AG04450 (cell line): ENCODE measurements around the gene ENGASE. TPM values are rescaled to one million over a fixed set of nuclear protein-coding genes. Genes with fewer than 3 reads are reported as not detected.
"Not testable (repeated sequence)": the region's sequence is repeated elsewhere in the genome, so short reads cannot be mapped to it uniquely, and the experiment has no call there.

Source experiments
- CTCF ChIA-PET: fragments of 300-600, 350-600 bp; formaldehyde crosslinking; extraction: SDS; loops from one replicate; lab custom pipeline; 2022; ENCODE audit warnings: antibody characterized with exemption, inconsistent platforms; lab: Charles Lee
- POLR2A ChIA-PET: fragments of 350-600 bp; formaldehyde crosslinking; extraction: SDS; loops from one replicate; lab custom pipeline; 2021; ENCODE audit warnings: antibody characterized with exemption, inconsistent platforms; lab: Yijun Ruan, JAX
- DNase-seq: peaks from one replicate; pipeline ENCODE4 v3.0.0-alpha.2; 2011; ENCODE audit warnings: low read depth, low spot score
- H3K27ac ChIP-seq: one replicate; pipeline ENCODE4 v1.5.1; 2012; ENCODE audit warnings: low read depth, low read length, control low read depth
- H3K27me3 ChIP-seq: one replicate; pipeline ENCODE4 v1.6.0; 2012; ENCODE audit warnings: low read length; ENCODE audit not compliant: control insufficient read depth, insufficient read depth
- H3K4me3 ChIP-seq: 2 replicates; pipeline ENCODE4 v1.5.1; 2011; ENCODE audit warnings: mild to moderate bottlenecking, low read depth, low read length, control low read depth
- H3K9me3 ChIP-seq: 2 replicates; pipeline ENCODE4 v1.5.1; 2012; ENCODE audit warnings: low read length; ENCODE audit not compliant: control insufficient read depth, insufficient read depth
- polyA plus RNA-seq: library from polyadenylated mRNA; depleted of rRNA; stranded (reverse); fragments of >200 nt; gene quantifications from 2 replicates; pipeline ENCODE4 v1.2.3, GENCODE V29; 2011
- TF ChIP-seq, protein P1 (sequence below): IDR thresholded peaks from 2 replicates; pipeline ENCODE4 v1.5.1; 2011; ENCODE audit warnings: low read depth, low read length, control low read depth, inconsistent platforms

Gene ENGASE
- polyA plus RNA-seq, 1 experiment, result 5.9 TPM

DNA sequence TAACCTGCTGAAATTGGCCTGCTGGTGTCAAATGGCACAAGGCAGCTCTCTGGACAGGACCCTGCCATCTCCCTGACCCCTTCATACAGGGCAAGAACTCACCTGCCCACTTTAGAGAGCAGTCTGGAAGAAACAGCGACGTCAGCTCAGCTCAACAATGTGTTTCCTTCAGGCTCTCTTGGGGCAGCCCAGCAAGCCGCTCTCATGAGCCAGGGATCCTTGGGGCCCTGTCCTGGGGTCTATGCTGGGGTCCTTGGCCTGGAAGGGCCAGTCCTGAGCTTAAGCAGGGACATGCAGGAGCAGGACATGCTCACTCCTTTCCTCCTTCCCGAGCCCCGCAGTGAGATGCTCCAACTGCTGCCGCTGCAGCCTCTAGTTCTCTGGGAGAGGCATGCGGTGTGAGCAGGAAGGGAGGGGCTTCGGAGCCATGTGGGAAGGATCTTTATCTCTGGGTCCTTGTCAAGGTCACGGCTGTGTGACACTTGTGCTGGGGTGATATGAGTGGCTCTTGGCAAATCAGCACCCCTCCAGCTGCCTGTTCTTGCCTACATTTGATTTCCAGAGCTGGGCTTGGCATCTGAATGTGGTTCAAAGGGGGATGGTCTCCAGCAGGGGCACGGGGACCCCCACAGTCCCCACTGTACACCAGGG, 47.2 kb upstream of the ENGASE start:
- POLR2A ChIA-PET, result interaction anchor here (2.1 kb wide), 1 partner anchor 9 kb away, joined by 15 read pairs; no protein-coding TSS in a partner anchor
- H3K4me3 ChIP-seq, result peak overlapping the region; percentile 3; the same call in 1 of the 2 replicates
- H3K27me3 ChIP-seq, result peaks cover under 1% of the 10 kb centered on the region
- H3K9me3 ChIP-seq, result no peaks in the 10 kb centered on the region; the same call in 1 of the 2 replicates
- CTCF ChIA-PET, result interaction anchor here (1.1 to 4.8 kb wide), 6 partner anchors 17 to 364 kb away, joined by 3 to 42 read pairs (median 6); no protein-coding TSS in a partner anchor
- no peak for DNase-seq
- TF ChIP-seq, protein P1, sequence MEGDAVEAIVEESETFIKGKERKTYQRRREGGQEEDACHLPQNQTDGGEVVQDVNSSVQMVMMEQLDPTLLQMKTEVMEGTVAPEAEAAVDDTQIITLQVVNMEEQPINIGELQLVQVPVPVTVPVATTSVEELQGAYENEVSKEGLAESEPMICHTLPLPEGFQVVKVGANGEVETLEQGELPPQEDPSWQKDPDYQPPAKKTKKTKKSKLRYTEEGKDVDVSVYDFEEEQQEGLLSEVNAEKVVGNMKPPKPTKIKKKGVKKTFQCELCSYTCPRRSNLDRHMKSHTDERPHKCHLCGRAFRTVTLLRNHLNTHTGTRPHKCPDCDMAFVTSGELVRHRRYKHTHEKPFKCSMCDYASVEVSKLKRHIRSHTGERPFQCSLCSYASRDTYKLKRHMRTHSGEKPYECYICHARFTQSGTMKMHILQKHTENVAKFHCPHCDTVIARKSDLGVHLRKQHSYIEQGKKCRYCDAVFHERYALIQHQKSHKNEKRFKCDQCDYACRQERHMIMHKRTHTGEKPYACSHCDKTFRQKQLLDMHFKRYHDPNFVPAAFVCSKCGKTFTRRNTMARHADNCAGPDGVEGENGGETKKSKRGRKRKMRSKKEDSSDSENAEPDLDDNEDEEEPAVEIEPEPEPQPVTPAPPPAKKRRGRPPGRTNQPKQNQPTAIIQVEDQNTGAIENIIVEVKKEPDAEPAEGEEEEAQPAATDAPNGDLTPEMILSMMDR, result no peak
- H3K27ac ChIP-seq, result no peak overlapping the region

DNA sequence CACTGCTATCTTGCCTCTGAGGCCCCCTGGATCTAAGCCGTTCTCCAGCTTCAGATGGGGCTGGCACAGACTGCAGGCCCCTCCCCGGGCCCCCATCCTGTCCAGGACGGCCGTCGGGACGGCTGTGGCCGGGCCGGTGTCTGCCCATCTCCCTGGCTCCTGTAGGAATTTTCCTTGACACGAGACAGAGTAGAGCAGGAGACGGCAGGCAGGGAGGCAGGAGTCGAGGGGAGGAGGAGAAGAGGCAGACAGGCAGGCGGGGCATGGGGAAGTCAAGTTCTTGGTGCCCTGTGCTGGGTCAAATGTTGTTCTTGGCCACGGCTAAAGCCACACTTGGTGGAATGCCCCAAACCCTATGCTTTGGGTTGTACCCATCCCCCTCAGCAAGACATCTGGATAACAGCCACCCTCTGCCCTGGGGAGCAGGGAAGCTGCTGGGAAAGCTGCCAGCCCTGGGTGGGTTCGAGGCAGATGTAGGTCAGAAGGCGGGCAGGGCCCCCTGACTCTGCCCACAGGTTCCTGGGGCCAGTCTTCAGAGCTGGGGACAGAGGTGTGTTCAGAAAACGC, 46.6 kb upstream of the ENGASE start:
- Histone ChIP-seq H3K4me3 (no peak overlapping the region), H3K9me3 (no peaks in the 10 kb centered on the region; the same call in 1 of the 2 replicates), H3K27ac (no peak overlapping the region), H3K27me3 (no peaks in the 10 kb centered on the region)
- ChIA-PET CTCF (interaction anchor here (1.6 to 4.8 kb wide), 4 partner anchors 17 to 364 kb away, joined by 4 to 42 read pairs (median 8); no protein-coding TSS in a partner anchor), POLR2A (no interaction called here)
- DNase-seq, result no peak
- TF ChIP-seq, protein P1, result no peak

DNA sequence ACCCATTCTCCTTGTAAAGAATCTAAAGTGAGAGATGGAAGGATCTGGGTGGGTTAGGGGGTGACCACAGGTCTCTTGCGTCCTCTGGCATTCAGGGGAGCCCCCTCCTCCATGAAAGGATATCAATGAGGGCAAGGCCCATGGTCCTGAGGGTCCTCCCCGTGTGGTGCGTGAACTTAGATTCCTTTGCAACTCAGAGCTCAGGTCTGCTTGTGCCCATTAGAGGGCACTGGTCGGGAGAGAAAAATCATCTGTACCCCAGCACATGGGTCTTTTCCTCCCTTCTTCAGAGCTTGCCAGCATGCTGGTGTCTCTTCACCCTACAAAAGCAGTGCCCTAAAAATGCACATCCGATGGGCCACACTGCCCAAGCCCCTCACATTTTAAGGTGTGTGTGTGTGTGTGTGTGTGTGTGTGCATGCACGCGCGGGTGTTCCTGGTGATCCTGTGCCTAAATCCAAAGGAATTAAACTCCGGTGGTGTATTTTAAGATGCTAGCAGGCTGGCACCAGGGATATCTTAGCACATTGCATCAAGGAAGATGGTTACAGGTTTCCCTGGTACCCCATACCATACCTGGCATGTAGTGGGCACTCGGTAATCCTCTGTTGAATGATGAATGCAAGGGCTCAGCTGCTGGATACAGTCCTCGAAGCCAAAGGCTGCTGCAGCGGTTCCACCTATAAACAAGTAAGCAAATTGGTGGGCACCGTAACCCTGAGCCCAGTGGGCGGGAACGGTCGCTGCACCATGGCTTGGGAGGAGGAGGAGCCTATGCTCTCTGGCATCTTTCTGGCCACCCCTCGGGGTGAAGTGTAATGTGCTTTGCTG, 45.9 kb upstream of the ENGASE start:
- Histone ChIP-seq H3K9me3 (no peaks in the 10 kb centered on the region; the same call in 1 of the 2 replicates), H3K4me3 (no peak overlapping the region), H3K27me3 (no peaks in the 10 kb centered on the region), H3K27ac (no peak overlapping the region)
- no peak for DNase-seq
- ChIA-PET POLR2A (interaction anchor here (0.5 kb wide), 1 partner anchor 718 kb away, joined by 4 read pairs; no protein-coding TSS in a partner anchor), CTCF (interaction anchor here (0.7 to 4.8 kb wide), 3 partner anchors 9 to 365 kb away, joined by 3 to 42 read pairs (median 4); no protein-coding TSS in a partner anchor)
- TF ChIP-seq, protein P1, result peak; percentile 26; the same call in 1 of the 2 replicates

DNA sequence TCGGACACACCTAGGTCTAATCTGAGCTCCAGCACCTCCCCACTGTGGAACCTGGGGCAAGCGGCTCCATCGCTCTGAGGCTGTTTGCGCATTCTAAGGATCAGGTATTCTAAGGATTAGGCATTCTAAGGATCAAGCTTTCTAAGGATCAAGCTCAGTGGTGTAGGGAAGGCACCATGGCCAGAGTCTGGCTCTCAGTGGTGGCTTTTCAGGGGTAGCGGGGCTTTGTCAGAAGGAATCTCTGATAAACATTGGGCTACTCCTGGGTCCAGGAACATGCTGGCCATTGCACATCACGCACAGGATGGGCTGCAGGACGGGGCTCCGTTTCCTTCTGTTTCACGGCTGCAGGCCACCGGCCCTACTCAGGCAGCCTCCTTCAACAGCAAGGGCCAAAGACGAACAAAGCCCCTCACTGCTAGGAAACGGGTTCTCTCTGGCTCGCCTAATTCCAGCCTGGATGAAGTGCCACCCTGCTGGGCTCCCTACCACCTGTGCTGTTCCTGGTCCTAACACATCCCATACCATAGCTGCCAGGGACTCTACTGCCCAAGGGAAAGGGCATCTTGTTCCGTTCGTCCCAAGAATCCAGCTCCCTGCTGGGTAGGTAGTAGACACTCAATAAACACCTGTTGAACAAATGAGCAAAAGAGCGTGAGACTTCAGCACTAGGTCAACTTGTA, 45.2 kb upstream of the ENGASE start:
- Histone ChIP-seq H3K4me3 (no peak overlapping the region), H3K9me3 (no peaks in the 10 kb centered on the region; the same call in 1 of the 2 replicates), H3K27ac (no peak overlapping the region), H3K27me3 (no peaks in the 10 kb centered on the region)
- CTCF ChIA-PET, result interaction anchor here (0.5 to 4.8 kb wide), 5 partner anchors 10 to 634 kb away, joined by 3 to 42 read pairs (median 4); no protein-coding TSS in a partner anchor
- TF ChIP-seq, protein P1, result no peak
- POLR2A ChIA-PET, result no interaction called here
- no peak for DNase-seq

DNA sequence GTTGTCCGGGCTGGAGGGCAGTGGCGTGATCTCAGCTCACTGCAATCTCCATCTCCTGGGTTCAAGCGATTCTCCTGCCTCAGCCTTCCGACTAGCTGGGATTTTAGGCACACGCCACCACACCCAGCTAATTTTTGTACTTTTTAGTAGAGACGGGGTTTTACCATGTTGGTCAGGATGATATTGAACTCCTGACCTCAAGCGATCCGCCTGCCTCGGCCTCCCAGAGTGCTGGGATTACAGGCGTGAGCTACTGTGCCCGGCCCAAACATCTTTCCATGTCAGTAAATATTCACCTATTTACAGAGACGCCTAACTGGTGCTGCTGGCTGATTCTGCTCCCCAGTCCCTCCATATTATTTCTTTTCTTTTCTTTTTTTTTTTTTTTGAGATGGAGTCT, 44.0 kb upstream of the ENGASE start:
- not testable (repeated sequence) for H3K9me3 ChIP-seq, H3K4me3 ChIP-seq, H3K27ac ChIP-seq, H3K27me3 ChIP-seq, DNase-seq
- POLR2A ChIA-PET, result interaction anchor here (0.7 kb wide), 1 partner anchor 39 kb away, joined by 4 read pairs; no protein-coding TSS in a partner anchor
- CTCF ChIA-PET, result interaction anchor here (4.8 kb wide), 1 partner anchor 14 kb away, joined by 42 read pairs; no protein-coding TSS in a partner anchor
